Fibroblast of lung (primary cell): ENCODE measurements around the gene PRPH2.

Source experiments
- CTCF ChIP-seq, 2 donors: IDR thresholded peaks in 1 of 2; conservative IDR thresholded peaks in 1 of 2; 1 replicate in 1 of 2; 2 replicates in 1 of 2; pipeline ENCODE4 v1.5.1; 2011 to 2012; ENCODE audit warnings: low read length in 2 of 2, control low read depth in 1 of 2, inconsistent platforms in 1 of 2, low read depth in 1 of 2, mild to moderate bottlenecking in 1 of 2
- EZH2 ChIP-seq: IDR thresholded peaks from 2 replicates; pipeline ENCODE4 v1.5.1; 2012; ENCODE audit warnings: low read length, control low read depth, mild to moderate bottlenecking; ENCODE audit errors: missing control alignments

DNA sequence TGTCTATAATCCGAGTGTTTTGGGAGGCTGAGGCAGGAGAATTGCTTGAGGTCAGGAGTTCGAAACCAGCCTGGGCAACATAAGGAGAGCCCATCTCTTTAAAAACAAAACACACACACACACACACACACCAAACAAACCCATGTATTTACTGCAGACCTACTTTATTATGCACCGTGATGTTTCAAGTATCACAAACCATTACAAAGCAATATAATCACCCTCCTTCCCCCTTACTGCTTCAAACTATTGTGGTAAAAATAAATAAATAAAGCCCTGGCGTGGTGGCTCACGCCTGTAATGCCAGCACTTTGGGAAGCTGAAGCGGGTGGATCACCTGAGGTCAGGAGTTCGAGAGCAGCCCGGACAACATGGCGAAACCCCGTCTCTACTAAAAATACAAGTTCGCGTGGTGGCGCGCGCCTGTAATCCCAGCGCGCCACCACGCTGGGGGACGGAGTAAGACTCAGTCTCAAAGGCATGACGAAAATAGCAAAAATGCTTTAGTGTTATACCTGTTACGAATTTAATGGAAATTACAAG, 22.0 kb upstream of the PRPH2 start:
- TF ChIP-seq CTCF (conservative IDR thresholded peaks at IDR 0.05 in 1 of 2, IDR thresholded peaks at IDR 0.05 in 1 of 2; ENCODE audit: low read depth in 1 of 2, low read length in 2 of 2) = no peak
- no peak for TF ChIP-seq EZH2
